ENCODE data around the gene MAP1LC3A.
"Not testable (repeated sequence)": the region's sequence is repeated elsewhere in the genome, so short reads cannot be mapped to it uniquely, and the experiment has no call there.

GRCh38 chr20:34519841-34520240 lies 38.7 kb upstream of the MAP1LC3A start:
- TF ChIP-seq CTCF (IDR thresholded peaks at IDR 0.05; ENCODE audit: insufficient read depth, low read length, poor library complexity, severe bottlenecking); EZH2phosphoT487 (conservative IDR thresholded peaks at IDR 0.05; ENCODE audit: low read length): not testable (repeated sequence)

Data from SU-DHL-6 (cell line).